H1 (cell line): ENCODE data around the gene DOCK1. TPM values are rescaled to one million over a fixed set of nuclear protein-coding genes. Genes with fewer than 3 reads are reported as not detected.

Source experiments
- ATF2 ChIP-seq: IDR thresholded peaks from 2 replicates; pipeline ENCODE4 v1.6.1; 2012; ENCODE audit warnings: low read length, inconsistent platforms
- JUN ChIP-seq: IDR thresholded peaks from 2 replicates; pipeline ENCODE4 v1.6.1; 2011; ENCODE audit warnings: low read depth, mild to moderate bottlenecking, improper control_type of control experiment, low read length
- TBP ChIP-seq: IDR thresholded peaks from 2 replicates; pipeline ENCODE4 v1.6.1; 2011; ENCODE audit warnings: low read depth, low read length, improper control_type of control experiment
- polyA plus RNA-seq, 7 experiments: library from polyadenylated mRNA; depleted of rRNA in 3 of 7; stranded (reverse) in 5 of 7; unstranded in 2 of 7; fragments of >200 nt in 5 of 7; fragments of 200-250 nt in 2 of 7; gene quantifications; 1 replicate in 5 of 7; 2 replicates in 1 of 7; 4 replicates in 1 of 7; pipeline versions ENCODE4 v1.2.1 to v1.2.3, GENCODE V29; 2011 to 2013; ENCODE audit warnings: missing spikeins in 2 of 7, mixed read lengths in 2 of 7
- total RNA-seq: library from RNA; stranded (reverse); fragmentation: NEBNext Ultra II Directional; extraction: Animal tissue kit (Norgen Biotek cat#: 25700); gene quantifications from 2 replicates; pipeline ENCODE4 v1.2.1, GENCODE V29; 2021

DOCK1 gene
- total and polyA plus RNA-seq, 2 of the 8 experiments (the other 6 are each of a cell fraction or from before 2014, with no cell fraction given): 11.6 to 53.0 TPM

DNA sequence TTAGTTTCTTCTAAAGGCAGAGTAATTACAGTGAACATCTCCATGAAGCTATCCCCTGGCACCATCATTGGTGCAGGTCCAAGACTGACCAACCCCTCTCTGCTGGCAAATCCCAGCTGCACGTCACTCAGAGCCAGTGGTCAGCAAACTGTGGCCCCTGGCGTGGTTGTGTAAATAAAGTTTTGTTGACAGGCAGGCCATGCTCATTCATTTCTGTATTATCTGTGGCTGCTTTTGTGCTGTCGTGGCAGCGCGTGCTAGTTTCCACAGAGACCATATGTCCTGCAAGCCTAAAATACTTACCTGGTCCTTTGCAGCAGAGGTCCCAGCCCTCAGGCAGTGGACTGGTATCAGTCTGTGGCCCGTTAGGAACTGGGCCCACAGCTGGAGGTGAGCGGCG is 526.3 kb downstream of the DOCK1 start (continued):
- TF ChIP-seq ATF2: no peak
- no peak for TF ChIP-seq JUN
- TF ChIP-seq TBP: no peak
